ENCODE measurements around the gene CHD9NB. TPM values are rescaled to one million over a fixed set of nuclear protein-coding genes. Genes with fewer than 3 reads are reported as not detected.

Gene CHD9NB
- total RNA-seq: under 1 TPM; 0.47 to 0.94 TPM
- long read RNA-seq: 0 reads

- intact Hi-C loops (cut with DNase I): loop anchor here (5.0 to 10.0 kb wide), 4 partner anchors 82 to 152 kb away; no protein-coding TSS in a partner anchor
- ATAC-seq (peak in 1 of 2 donors; percentile 51), DNase-seq (no peak)
These were observed at the start of gene CHD9NB for GRCh38 chr16:53052519-53053501. Gene CHD9NB (minus strand): TSS chr16:53052897. CDS start chr16:53044158, 8,739 bp downstream.

- no peak for ATAC-seq
- no peak for DNase-seq
- intact Hi-C loops (cut with DNase I): no loop called here
These were observed 48.2 kb upstream of the CHD9NB start for GRCh38 chr16:53100889-53101288.

GRCh38 chr16:53100131-53100748 is 47.5 kb upstream of the CHD9NB start:
- DNase-seq (no peak), ATAC-seq (no peak)
- intact Hi-C loops (cut with DNase I): no loop called here

GRCh38 chr16:53099318-53100130 is 46.8 kb upstream of the CHD9NB start:
- intact Hi-C loops (cut with DNase I): loop anchor here in 1 of 2 donors (1.0 kb wide), 1 partner anchor 31 kb away; no protein-coding TSS in a partner anchor
- DNase-seq: peak; percentile 93

GRCh38 chr16:53098526-53099317 is 46.0 kb upstream of the CHD9NB start:
- intact Hi-C loops (cut with DNase I): loop anchor here in 1 of 2 donors (1.0 kb wide), 1 partner anchor 32 kb away; no protein-coding TSS in a partner anchor
- peak; percentile 83 to 89 for ATAC-seq
- peak; percentile 91 for DNase-seq

More at GRCh38 chr16:53099318-53100130, 46.8 kb upstream of the CHD9NB start:
- ATAC-seq: peak; percentile 91 to 92

GRCh38 chr16:53097190-53097589 is 44.5 kb upstream of the CHD9NB start:
- intact Hi-C loops (cut with DNase I): no loop called here
- no peak for ATAC-seq

GRCh38 chr16:53094013-53094630 is 41.4 kb upstream of the CHD9NB start:
- DNase-seq (peak; percentile 82), ATAC-seq (no peak)
- intact Hi-C loops (cut with DNase I): no loop called here

More at GRCh38 chr16:53097190-53097589, 44.5 kb upstream of the CHD9NB start:
- DNase-seq: no peak

- DNase-seq (no peak), ATAC-seq (no peak)
- intact Hi-C loops (cut with DNase I): no loop called here
These were observed 40.6 kb upstream of the CHD9NB start for GRCh38 chr16:53093162-53093744.

GRCh38 chr16:53092284-53092683 is 39.6 kb upstream of the CHD9NB start:
- no peak for ATAC-seq
- intact Hi-C loops (cut with DNase I): no loop called here
- DNase-seq: no peak

GRCh38 chr16:53091466-53092211 is 38.9 kb upstream of the CHD9NB start:
- intact Hi-C loops (cut with DNase I): loop anchor here in 1 of 2 donors (2.0 kb wide), 1 partner anchor 37 kb away; the partner anchor contains the start of gene CHD9
- ATAC-seq (peak; percentile 59 to 68), DNase-seq (peak; percentile 73)

- peak; percentile 90 to 94 for ATAC-seq
- peak; percentile 93 for DNase-seq
- intact Hi-C loops (cut with DNase I): loop anchor here in 1 of 2 donors (2.0 kb wide), 1 partner anchor 36 kb away; the partner anchor contains the start of gene CHD9
These were observed 38.1 kb upstream of the CHD9NB start for GRCh38 chr16:53090591-53091411.

- no peak for DNase-seq
- no peak for ATAC-seq
- intact Hi-C loops (cut with DNase I): loop anchor here in 1 of 2 donors (2.0 kb wide), 1 partner anchor 35 kb away; the partner anchor contains the start of gene CHD9
These were observed 37.5 kb upstream of the CHD9NB start for GRCh38 chr16:53090286-53090590.

GRCh38 chr16:53089434-53090285 is 37.0 kb upstream of the CHD9NB start:
- no peak for DNase-seq
- intact Hi-C loops (cut with DNase I): loop anchor here in 1 of 2 donors (2.0 kb wide), 1 partner anchor 35 kb away; the partner anchor contains the start of gene CHD9

GRCh38 chr16:53087101-53087500 is 34.4 kb upstream of the CHD9NB start:
- DNase-seq: no peak
- intact Hi-C loops (cut with DNase I): no loop called here
- no peak for ATAC-seq

More at GRCh38 chr16:53089434-53090285, 37.0 kb upstream of the CHD9NB start:
- ATAC-seq: no peak

- intact Hi-C loops (cut with DNase I): no loop called here
- DNase-seq (no peak), ATAC-seq (no peak)
These were observed 33.3 kb upstream of the CHD9NB start for GRCh38 chr16:53085931-53086421.
